H1 (cell line): ENCODE results near the gene SCARB2. TPM values are rescaled to one million over a fixed set of nuclear protein-coding genes. Genes with fewer than 3 reads are reported as not detected.

Experiments used
- SP1 ChIP-seq: IDR thresholded peaks from 2 replicates; pipeline ENCODE4 v1.6.1; 2011; ENCODE audit warnings: low read depth, low read length
- SP2 ChIP-seq: IDR thresholded peaks from 2 replicates; pipeline ENCODE4 v1.6.1; 2012; ENCODE audit warnings: mild to moderate bottlenecking, low read length, inconsistent platforms
- TAF1 ChIP-seq: IDR thresholded peaks from 2 replicates; pipeline ENCODE4 v1.6.1; 2011; ENCODE audit warnings: mild to moderate bottlenecking, low read depth, low read length
- TAF7 ChIP-seq: optimal IDR thresholded peaks from 2 replicates; pipeline ENCODE3; 2011; ENCODE audit warnings: low read depth, mild to moderate bottlenecking, inconsistent platforms, low read length, moderate library complexity, borderline replicate concordance
- polyA plus RNA-seq, 7 experiments: library from polyadenylated mRNA; depleted of rRNA in 3 of 7; stranded (reverse) in 5 of 7; unstranded in 2 of 7; fragments of >200 nt in 5 of 7; fragments of 200-250 nt in 2 of 7; gene quantifications; 1 replicate in 5 of 7; 2 replicates in 1 of 7; 4 replicates in 1 of 7; pipeline versions ENCODE4 v1.2.1 to v1.2.3, GENCODE V29; 2011 to 2013; ENCODE audit warnings: missing spikeins in 2 of 7, mixed read lengths in 2 of 7
- total RNA-seq: library from RNA; stranded (reverse); fragmentation: NEBNext Ultra II Directional; extraction: Animal tissue kit (Norgen Biotek cat#: 25700); gene quantifications from 2 replicates; pipeline ENCODE4 v1.2.1, GENCODE V29; 2021
- TF ChIP-seq, protein P1 (sequence below): fragments of 300-600 bp; sonication (generic); IDR thresholded peaks from 2 replicates; pipeline ENCODE4 v1.7.1; 2012; ENCODE audit warnings: low read length, moderate library complexity, mild to moderate bottlenecking, inconsistent platforms; ENCODE audit not compliant: insufficient replicate concordance
- TF ChIP-seq, protein P2 (sequence below): IDR thresholded peaks from 2 replicates; pipeline ENCODE4 v1.6.1; 2012; ENCODE audit warnings: low read length, inconsistent platforms
- TF ChIP-seq, protein P3 (sequence below): IDR thresholded peaks from 2 replicates; pipeline ENCODE4 v1.6.1; 2011; ENCODE audit warnings: low read depth, mild to moderate bottlenecking, low read length; ENCODE audit not compliant: insufficient read depth

Gene SCARB2
- total and polyA plus RNA-seq, 2 of the 8 experiments (the other 6 are each of a cell fraction or from before 2014, with no cell fraction given) = 18.5 to 35.7 TPM

DNA sequence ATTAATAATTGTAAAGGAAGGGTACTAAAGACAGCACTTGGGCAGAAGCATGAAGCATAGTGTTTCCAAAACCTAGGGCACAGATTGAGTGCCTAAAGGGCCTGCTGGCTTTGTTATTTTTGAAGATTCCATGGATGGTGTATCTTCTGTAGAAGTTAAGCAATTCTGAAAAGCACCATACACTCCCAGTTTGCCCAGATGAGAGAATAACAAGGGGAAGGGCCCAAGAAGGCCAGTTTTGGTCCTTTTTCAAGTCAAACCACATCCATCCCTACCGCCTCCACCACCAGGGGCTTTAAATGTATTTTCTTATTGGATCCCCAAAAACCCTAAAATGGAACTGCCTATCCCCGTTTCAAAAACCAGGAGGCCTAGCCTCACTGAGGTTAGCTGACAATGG, 17.2 kb downstream of the SCARB2 start (continued):
- TF ChIP-seq, protein P1, sequence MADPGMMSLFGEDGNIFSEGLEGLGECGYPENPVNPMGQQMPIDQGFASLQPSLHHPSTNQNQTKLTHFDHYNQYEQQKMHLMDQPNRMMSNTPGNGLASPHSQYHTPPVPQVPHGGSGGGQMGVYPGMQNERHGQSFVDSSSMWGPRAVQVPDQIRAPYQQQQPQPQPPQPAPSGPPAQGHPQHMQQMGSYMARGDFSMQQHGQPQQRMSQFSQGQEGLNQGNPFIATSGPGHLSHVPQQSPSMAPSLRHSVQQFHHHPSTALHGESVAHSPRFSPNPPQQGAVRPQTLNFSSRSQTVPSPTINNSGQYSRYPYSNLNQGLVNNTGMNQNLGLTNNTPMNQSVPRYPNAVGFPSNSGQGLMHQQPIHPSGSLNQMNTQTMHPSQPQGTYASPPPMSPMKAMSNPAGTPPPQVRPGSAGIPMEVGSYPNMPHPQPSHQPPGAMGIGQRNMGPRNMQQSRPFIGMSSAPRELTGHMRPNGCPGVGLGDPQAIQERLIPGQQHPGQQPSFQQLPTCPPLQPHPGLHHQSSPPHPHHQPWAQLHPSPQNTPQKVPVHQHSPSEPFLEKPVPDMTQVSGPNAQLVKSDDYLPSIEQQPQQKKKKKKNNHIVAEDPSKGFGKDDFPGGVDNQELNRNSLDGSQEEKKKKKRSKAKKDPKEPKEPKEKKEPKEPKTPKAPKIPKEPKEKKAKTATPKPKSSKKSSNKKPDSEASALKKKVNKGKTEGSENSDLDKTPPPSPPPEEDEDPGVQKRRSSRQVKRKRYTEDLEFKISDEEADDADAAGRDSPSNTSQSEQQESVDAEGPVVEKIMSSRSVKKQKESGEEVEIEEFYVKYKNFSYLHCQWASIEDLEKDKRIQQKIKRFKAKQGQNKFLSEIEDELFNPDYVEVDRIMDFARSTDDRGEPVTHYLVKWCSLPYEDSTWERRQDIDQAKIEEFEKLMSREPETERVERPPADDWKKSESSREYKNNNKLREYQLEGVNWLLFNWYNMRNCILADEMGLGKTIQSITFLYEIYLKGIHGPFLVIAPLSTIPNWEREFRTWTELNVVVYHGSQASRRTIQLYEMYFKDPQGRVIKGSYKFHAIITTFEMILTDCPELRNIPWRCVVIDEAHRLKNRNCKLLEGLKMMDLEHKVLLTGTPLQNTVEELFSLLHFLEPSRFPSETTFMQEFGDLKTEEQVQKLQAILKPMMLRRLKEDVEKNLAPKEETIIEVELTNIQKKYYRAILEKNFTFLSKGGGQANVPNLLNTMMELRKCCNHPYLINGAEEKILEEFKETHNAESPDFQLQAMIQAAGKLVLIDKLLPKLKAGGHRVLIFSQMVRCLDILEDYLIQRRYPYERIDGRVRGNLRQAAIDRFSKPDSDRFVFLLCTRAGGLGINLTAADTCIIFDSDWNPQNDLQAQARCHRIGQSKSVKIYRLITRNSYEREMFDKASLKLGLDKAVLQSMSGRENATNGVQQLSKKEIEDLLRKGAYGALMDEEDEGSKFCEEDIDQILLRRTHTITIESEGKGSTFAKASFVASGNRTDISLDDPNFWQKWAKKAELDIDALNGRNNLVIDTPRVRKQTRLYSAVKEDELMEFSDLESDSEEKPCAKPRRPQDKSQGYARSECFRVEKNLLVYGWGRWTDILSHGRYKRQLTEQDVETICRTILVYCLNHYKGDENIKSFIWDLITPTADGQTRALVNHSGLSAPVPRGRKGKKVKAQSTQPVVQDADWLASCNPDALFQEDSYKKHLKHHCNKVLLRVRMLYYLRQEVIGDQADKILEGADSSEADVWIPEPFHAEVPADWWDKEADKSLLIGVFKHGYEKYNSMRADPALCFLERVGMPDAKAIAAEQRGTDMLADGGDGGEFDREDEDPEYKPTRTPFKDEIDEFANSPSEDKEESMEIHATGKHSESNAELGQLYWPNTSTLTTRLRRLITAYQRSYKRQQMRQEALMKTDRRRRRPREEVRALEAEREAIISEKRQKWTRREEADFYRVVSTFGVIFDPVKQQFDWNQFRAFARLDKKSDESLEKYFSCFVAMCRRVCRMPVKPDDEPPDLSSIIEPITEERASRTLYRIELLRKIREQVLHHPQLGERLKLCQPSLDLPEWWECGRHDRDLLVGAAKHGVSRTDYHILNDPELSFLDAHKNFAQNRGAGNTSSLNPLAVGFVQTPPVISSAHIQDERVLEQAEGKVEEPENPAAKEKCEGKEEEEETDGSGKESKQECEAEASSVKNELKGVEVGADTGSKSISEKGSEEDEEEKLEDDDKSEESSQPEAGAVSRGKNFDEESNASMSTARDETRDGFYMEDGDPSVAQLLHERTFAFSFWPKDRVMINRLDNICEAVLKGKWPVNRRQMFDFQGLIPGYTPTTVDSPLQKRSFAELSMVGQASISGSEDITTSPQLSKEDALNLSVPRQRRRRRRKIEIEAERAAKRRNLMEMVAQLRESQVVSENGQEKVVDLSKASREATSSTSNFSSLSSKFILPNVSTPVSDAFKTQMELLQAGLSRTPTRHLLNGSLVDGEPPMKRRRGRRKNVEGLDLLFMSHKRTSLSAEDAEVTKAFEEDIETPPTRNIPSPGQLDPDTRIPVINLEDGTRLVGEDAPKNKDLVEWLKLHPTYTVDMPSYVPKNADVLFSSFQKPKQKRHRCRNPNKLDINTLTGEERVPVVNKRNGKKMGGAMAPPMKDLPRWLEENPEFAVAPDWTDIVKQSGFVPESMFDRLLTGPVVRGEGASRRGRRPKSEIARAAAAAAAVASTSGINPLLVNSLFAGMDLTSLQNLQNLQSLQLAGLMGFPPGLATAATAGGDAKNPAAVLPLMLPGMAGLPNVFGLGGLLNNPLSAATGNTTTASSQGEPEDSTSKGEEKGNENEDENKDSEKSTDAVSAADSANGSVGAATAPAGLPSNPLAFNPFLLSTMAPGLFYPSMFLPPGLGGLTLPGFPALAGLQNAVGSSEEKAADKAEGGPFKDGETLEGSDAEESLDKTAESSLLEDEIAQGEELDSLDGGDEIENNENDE = no peak
- TF ChIP-seq, protein P2, sequence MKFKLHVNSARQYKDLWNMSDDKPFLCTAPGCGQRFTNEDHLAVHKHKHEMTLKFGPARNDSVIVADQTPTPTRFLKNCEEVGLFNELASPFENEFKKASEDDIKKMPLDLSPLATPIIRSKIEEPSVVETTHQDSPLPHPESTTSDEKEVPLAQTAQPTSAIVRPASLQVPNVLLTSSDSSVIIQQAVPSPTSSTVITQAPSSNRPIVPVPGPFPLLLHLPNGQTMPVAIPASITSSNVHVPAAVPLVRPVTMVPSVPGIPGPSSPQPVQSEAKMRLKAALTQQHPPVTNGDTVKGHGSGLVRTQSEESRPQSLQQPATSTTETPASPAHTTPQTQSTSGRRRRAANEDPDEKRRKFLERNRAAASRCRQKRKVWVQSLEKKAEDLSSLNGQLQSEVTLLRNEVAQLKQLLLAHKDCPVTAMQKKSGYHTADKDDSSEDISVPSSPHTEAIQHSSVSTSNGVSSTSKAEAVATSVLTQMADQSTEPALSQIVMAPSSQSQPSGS = no peak
- TF ChIP-seq SP1 = no peak
- no peak for TF ChIP-seq TAF7
- no peak for TF ChIP-seq TAF1
- TF ChIP-seq, protein P3, sequence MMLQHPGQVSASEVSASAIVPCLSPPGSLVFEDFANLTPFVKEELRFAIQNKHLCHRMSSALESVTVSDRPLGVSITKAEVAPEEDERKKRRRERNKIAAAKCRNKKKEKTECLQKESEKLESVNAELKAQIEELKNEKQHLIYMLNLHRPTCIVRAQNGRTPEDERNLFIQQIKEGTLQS = no peak
- TF ChIP-seq SP2 = no peak
